OCI-LY3 (cell line): ENCODE data around the gene RAF1.

Experiments used
- EZH2phosphoT487 ChIP-seq: fragments of 200-600 bp; shearing (Covaris generic); IDR thresholded peaks from 2 replicates; pipeline ENCODE4 v1.6.1; 2018; ENCODE audit warnings: antibody characterized with exemption, mixed run types, low read depth
- TF ChIP-seq, protein P1 (sequence below): fragments of 200-600, 300-600 bp; sonication (generic); IDR thresholded peaks from 2 replicates; pipeline ENCODE4 v1.5.1; 2014; ENCODE audit warnings: antibody characterized with exemption, low read length, low read depth

DNA sequence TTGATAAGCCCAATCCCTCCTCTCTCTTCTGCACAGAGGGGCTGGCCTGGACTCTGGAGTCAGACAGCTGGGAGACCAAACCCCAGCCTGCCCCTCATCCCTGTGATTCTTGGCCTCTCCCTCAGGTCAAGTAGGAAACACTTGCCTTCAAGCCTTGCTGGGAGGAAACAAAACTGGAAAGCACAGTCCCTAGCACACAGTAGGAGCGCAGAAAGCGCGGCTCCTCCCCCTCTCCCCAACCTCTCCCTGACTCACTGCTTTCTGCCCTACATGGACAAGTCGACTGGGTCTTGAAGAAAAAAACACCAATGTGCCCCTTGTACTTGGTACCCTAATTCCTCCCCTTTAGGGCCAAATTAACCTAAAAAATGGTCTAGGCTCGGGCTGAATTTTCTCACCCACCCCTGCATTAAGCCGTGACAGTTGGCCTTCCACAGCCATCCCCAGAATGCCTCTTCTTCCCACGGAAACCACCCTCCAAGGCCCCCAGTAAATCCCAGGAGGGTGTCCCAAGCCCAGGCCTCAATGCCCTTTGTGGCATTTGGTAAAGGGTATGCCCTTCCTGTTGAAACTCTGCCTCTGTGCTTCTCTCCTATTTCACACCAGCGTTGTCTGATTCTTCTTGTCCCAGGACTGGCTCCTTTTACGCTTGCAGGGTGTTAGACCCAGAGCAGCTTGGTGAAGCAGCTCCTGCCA is 11.3 kb upstream of the RAF1 start:
- TF ChIP-seq, protein P1, sequence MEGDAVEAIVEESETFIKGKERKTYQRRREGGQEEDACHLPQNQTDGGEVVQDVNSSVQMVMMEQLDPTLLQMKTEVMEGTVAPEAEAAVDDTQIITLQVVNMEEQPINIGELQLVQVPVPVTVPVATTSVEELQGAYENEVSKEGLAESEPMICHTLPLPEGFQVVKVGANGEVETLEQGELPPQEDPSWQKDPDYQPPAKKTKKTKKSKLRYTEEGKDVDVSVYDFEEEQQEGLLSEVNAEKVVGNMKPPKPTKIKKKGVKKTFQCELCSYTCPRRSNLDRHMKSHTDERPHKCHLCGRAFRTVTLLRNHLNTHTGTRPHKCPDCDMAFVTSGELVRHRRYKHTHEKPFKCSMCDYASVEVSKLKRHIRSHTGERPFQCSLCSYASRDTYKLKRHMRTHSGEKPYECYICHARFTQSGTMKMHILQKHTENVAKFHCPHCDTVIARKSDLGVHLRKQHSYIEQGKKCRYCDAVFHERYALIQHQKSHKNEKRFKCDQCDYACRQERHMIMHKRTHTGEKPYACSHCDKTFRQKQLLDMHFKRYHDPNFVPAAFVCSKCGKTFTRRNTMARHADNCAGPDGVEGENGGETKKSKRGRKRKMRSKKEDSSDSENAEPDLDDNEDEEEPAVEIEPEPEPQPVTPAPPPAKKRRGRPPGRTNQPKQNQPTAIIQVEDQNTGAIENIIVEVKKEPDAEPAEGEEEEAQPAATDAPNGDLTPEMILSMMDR: no peak
- TF ChIP-seq EZH2phosphoT487: no peak
